Prostate gland (tissue), 2 donors: Measurements from ENCODE around the gene NCL. TPM values are rescaled to one million over a fixed set of nuclear protein-coding genes. Genes with fewer than 3 reads are reported as not detected.

Source experiments
- DNase-seq: peaks from one replicate; pipeline ENCODE4 v3.0.0-alpha.2; 2019; ENCODE audit warnings: low spot score
- H3K27ac ChIP-seq, 2 donors: fragments of 200-600 bp; sonication (generic); 2 replicates each; pipeline ENCODE4 v1.5.1; 2017 to 2019
- H3K27me3 ChIP-seq: fragments of 200-600 bp; sonication (generic); replicated peaks from 2 replicates; pipeline ENCODE4 v1.5.1; 2019; ENCODE audit not compliant: insufficient read depth
- H3K36me3 ChIP-seq, 2 donors: fragments of 200-600 bp; sonication (generic); 1 replicate in 1 of 2; 2 replicates in 1 of 2; pipeline versions ENCODE4 v1.5.1 to v1.8.1; 2017 to 2019
- H3K4me1 ChIP-seq: fragments of 200-600 bp; sonication (generic); replicated peaks from 2 replicates; pipeline ENCODE4 v1.5.1; 2019
- H3K4me3 ChIP-seq, 2 donors: fragments of 200-600 bp; sonication (generic); 2 replicates each; pipeline ENCODE4 v1.5.1; 2017 to 2019
- H3K9me3 ChIP-seq: fragments of 200-600 bp; sonication (generic); 2 replicates; pipeline ENCODE4 v1.5.1; 2017
- POLR2A ChIP-seq: fragments of 450-650 bp; IDR thresholded peaks from one replicate; pipeline ENCODE4 v1.6.1; 2016; ENCODE audit warnings: antibody characterized with exemption, mild to moderate bottlenecking
- POLR2AphosphoS5 ChIP-seq: sonication (generic); formaldehyde crosslinking; IDR thresholded peaks from one replicate; pipeline ENCODE4 v1.6.1; 2017; ENCODE audit warnings: antibody characterized with exemption
- WGBS: methylation state at CpG from one replicate; pipeline ENCODE4 v1.1.5; 2018; 5-methylcytosine and 5-hydroxymethylcytosine counted together
- intact Hi-C: fragments of 100-400 bp; cut with DNase I; formaldehyde crosslinking; loops from one replicate; pipeline ENCODE4 v1.14.2; 2022
- total RNA-seq, 2 donors: library from RNA; depleted of rRNA; stranded (reverse); fragments of >200 nt; gene quantifications; one replicate each; pipeline ENCODE4 v1.1.0, GENCODE V29; 2016
- TF ChIP-seq, protein P1 (sequence below), 4 experiments: fragments of 200-600 bp in 2 of 4; fragments of 450-650 bp in 2 of 4; sonication (generic) in 2 of 4; IDR thresholded peaks; 1 replicate in 3 of 4; 2 replicates in 1 of 4; pipeline ENCODE4 v1.5.1; 2016 to 2019; ENCODE audit warnings: antibody characterized with exemption in 4 of 4, mild to moderate bottlenecking in 2 of 4, moderate library complexity in 2 of 4

Gene NCL
- total RNA-seq, 2 donors from 2014 or later = 92.0 to 160 TPM

DNA sequence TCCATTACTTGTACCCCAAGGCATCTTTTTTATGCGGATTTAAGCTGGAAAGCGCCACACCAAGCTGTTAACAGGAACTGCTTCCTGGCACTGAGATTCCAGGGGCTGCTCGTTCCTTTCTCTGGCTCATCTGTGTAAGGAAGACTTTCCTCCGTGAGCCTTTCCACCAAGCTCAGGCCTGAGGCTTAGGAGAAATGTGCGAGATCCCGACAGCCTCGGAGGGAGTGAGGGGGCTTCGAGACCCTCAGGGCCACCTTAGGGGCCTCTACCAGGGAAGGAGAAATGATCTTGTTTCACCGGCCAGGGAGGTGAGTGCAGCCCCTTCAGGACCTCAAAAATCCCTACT lies 51.7 kb downstream of the NCL start:
- Histone ChIP-seq H3K27me3 (no peaks in the 10 kb centered on the region), H3K27ac (no peak overlapping the region), H3K4me1 (no peaks in the 10 kb centered on the region), H3K36me3 (no peaks in the 10 kb centered on the region), H3K9me3 (no peaks in the 10 kb centered on the region), H3K4me3 (peak overlapping the region; percentile 49 to 52)
- WGBS = 24% methylated on average over 9 of the region's 9 CpGs
- TF ChIP-seq, protein P1, sequence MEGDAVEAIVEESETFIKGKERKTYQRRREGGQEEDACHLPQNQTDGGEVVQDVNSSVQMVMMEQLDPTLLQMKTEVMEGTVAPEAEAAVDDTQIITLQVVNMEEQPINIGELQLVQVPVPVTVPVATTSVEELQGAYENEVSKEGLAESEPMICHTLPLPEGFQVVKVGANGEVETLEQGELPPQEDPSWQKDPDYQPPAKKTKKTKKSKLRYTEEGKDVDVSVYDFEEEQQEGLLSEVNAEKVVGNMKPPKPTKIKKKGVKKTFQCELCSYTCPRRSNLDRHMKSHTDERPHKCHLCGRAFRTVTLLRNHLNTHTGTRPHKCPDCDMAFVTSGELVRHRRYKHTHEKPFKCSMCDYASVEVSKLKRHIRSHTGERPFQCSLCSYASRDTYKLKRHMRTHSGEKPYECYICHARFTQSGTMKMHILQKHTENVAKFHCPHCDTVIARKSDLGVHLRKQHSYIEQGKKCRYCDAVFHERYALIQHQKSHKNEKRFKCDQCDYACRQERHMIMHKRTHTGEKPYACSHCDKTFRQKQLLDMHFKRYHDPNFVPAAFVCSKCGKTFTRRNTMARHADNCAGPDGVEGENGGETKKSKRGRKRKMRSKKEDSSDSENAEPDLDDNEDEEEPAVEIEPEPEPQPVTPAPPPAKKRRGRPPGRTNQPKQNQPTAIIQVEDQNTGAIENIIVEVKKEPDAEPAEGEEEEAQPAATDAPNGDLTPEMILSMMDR (IDR thresholded peaks at IDR 0.05) = no peak
- TF ChIP-seq POLR2AphosphoS5 = no peak
- no peak for TF ChIP-seq POLR2A
- DNase-seq = no peak
- intact Hi-C loops = loop anchor here (2.0 to 5.0 kb wide), 3 partner anchors 115 to 310 kb away; no protein-coding TSS in a partner anchor

DNA sequence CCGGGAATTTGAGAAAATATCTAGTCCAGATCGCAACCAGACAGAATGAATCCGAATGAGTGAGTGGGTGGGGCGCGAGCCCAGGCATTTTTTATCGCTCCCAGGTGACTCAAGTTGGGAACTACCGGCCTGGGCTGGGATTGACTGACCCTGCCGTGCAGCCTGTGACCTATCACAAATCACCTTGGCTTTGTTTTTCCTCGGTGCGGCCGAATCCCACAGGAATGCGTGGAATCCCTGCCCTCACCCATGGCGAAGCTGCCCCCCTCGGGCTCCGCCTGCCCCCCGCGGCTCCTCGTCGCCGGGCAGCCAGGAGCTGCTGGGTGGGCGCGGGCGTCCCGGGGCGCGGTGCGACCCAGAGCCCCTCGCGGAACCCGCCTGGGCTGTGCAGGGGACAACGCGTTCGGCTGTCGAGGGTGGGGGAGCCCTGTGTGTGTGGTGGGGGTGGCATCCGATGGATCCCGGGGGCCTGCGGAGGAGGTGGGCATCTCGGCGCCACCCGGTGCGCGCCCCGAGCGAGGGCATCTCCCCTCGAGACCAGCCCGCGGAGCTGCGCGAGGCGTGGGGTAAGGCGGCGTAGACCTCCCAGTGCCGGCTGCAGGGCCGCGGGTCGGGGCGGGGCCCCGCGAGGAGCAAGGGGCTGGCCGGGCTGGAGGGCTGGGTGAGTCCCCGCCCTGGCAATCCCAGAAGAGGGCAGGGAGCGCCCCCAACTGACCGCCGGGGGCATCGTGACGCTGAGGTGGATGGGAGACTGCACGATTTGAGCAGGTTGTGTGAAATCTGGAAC lies 52.3 kb downstream of the NCL start:
- no peaks in the 10 kb centered on the region for H3K27me3 ChIP-seq
- H3K4me3 ChIP-seq = peak overlapping the region; percentile 49 to 52
- intact Hi-C loops = loop anchor here (2.0 to 5.0 kb wide), 3 partner anchors 115 to 310 kb away; no protein-coding TSS in a partner anchor
- H3K36me3 ChIP-seq = no peaks in the 10 kb centered on the region
- DNase-seq = peak; percentile 77
- TF ChIP-seq, protein P1 (IDR thresholded peaks at IDR 0.05) = peak; percentile 50 to 85 (median 78)
- no peak for TF ChIP-seq POLR2A
- peak; percentile 31 for TF ChIP-seq POLR2AphosphoS5
- H3K27ac ChIP-seq = peak overlapping the region; percentile 29 to 60
- WGBS = 3% methylated on average over 64 of the region's 67 CpGs
- H3K9me3 ChIP-seq = no peaks in the 10 kb centered on the region
- H3K4me1 ChIP-seq = no peaks in the 10 kb centered on the region

DNA sequence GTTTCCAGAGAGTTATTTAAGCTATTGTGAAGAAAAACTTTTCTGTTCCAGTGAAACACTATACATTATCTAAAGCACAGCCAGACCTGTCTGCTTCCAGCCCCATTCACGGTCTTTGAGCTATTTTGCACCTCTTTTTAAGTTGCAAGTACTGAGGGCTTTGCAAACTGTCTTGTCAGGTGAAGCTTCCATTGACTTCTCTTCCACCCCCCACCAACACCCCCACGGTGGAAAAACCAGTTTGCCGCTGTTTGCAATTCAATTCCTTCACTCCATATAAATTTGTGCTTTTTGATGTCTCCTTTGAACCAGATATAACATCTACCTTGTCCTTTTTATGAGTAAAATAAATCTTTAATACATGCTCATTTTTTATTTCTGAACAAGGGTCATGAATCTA lies 53.0 kb downstream of the NCL start:
- no peaks in the 10 kb centered on the region for H3K36me3 ChIP-seq
- no peak overlapping the region for H3K4me3 ChIP-seq
- TF ChIP-seq POLR2AphosphoS5 = no peak
- no peak for TF ChIP-seq POLR2A
- TF ChIP-seq, protein P1 (IDR thresholded peaks at IDR 0.05) = no peak
- 31% methylated on average over 3 of the region's 3 CpGs for WGBS
- intact Hi-C loops = loop anchor here (5.0 kb wide), 2 partner anchors 114 to 309 kb away; no protein-coding TSS in a partner anchor
- H3K27me3 ChIP-seq = no peaks in the 10 kb centered on the region
- peak overlapping the region in 1 of 2 donors; percentile 29 for H3K27ac ChIP-seq
- H3K4me1 ChIP-seq = no peaks in the 10 kb centered on the region
- no peak for DNase-seq
- no peaks in the 10 kb centered on the region for H3K9me3 ChIP-seq

DNA sequence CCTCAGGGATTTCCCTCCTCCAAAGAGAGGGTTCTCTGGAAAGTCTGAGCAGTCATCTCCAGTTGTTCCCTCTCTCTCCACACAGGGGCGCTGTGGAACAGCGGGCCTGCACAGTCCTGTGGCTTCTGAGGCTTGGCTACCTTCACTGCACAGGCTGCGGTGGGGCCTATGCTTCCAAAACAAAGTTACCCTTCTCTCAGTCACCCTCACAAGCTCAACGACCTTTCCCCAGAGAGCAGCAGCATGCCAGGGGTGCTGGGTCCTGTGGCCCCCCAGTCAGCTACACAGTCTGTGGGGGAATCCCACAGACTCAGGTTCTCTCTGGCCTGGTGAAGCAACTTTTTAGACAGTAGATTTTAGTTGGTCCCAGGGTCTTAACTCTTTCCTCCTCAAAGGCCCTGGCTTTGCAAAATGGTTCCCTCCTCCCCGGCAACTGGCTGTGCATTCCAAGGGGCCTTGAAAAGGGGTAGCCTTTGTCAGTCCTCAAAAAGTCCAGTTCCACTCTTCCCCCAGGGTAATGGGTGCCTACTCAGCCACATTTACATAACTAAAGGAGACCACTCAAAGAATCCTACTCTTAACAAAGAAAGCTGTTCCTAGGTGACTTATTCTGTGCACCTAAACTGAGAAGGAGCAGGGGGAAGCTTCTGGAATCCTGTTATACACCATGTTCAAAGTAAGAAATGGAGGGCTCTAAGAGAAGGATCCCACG lies 53.8 kb downstream of the NCL start:
- intact Hi-C loops = loop anchor here (5.0 kb wide), 2 partner anchors 113 to 308 kb away; no protein-coding TSS in a partner anchor
- WGBS = 83% methylated on average over 6 of the region's 6 CpGs
- H3K36me3 ChIP-seq = no peaks in the 10 kb centered on the region
- no peak overlapping the region for H3K4me3 ChIP-seq
- no peaks in the 10 kb centered on the region for H3K4me1 ChIP-seq
- H3K9me3 ChIP-seq = no peaks in the 10 kb centered on the region
- no peak overlapping the region for H3K27ac ChIP-seq
- DNase-seq = no peak
- H3K27me3 ChIP-seq = no peaks in the 10 kb centered on the region
- TF ChIP-seq POLR2AphosphoS5 (no peak), POLR2A (no peak)
- TF ChIP-seq, protein P1 (IDR thresholded peaks at IDR 0.05) = no peak
